Endodermal cell (in vitro differentiated cells): Measurements from ENCODE around the gene OR2D3. TPM values are rescaled to one million over a fixed set of nuclear protein-coding genes. Genes with fewer than 3 reads are reported as not detected.

Source experiments
- DNase-seq: peaks from one replicate; pipeline ENCODE4 v3.0.0-alpha.2; 2017
- H3K27ac ChIP-seq: 2 replicates; pipeline ENCODE4 v1.5.1; 2013; ENCODE audit warnings: mild to moderate bottlenecking, low read depth, low read length, moderate library complexity
- H3K27me3 ChIP-seq: 2 replicates; pipeline ENCODE4 v1.6.1; 2013; ENCODE audit warnings: mild to moderate bottlenecking, low read length, moderate library complexity; ENCODE audit not compliant: insufficient read depth, control insufficient read depth, poor library complexity, severe bottlenecking
- H3K36me3 ChIP-seq: 2 replicates; pipeline ENCODE4 v1.7.0; 2013; ENCODE audit warnings: mild to moderate bottlenecking, low read length, moderate library complexity; ENCODE audit not compliant: control insufficient read depth, insufficient read depth
- H3K4me1 ChIP-seq: one replicate; pipeline ENCODE4 v1.7.0; 2013; ENCODE audit warnings: low read length; ENCODE audit not compliant: control insufficient read depth, insufficient read depth
- H3K4me3 ChIP-seq: 2 replicates; pipeline ENCODE4 v1.5.1; 2013; ENCODE audit warnings: mild to moderate bottlenecking, low read length, moderate library complexity
- H3K9ac ChIP-seq: 2 replicates; pipeline ENCODE4 v1.6.1; 2013; ENCODE audit warnings: mild to moderate bottlenecking, low read length, moderate library complexity; ENCODE audit not compliant: poor library complexity, severe bottlenecking; ENCODE audit errors: extremely low read depth
- H3K9me3 ChIP-seq: 2 replicates; pipeline ENCODE4 v1.6.1; 2013; ENCODE audit warnings: mild to moderate bottlenecking, low read length, moderate library complexity; ENCODE audit not compliant: control insufficient read depth
- H3K27ac Mint-ChIP-seq: 2 replicates; pipeline ENCODE4 v1.8.0; 2020; ENCODE audit warnings: mixed read lengths
- H3K27me3 Mint-ChIP-seq: 2 replicates; pipeline ENCODE4 v1.8.0; 2021; ENCODE audit warnings: mild to moderate bottlenecking, mixed read lengths; ENCODE audit not compliant: insufficient read depth
- H3K36me3 Mint-ChIP-seq: 2 replicates; pipeline ENCODE4 v1.8.0; 2020; ENCODE audit warnings: low read depth, mixed read lengths
- H3K4me1 Mint-ChIP-seq: 2 replicates; pipeline ENCODE4 v1.8.0; 2020; ENCODE audit warnings: mixed read lengths
- H3K4me3 Mint-ChIP-seq: 2 replicates; pipeline ENCODE4 v1.8.0; 2020; ENCODE audit warnings: mild to moderate bottlenecking, moderate library complexity, mixed read lengths
- H3K9me3 Mint-ChIP-seq: 2 replicates; pipeline ENCODE4 v1.8.0; 2020; ENCODE audit warnings: mild to moderate bottlenecking, mixed read lengths
- CTCF ChIP-seq: fragments of 200-600 bp; sonication (generic); conservative IDR thresholded peaks from 2 replicates; pipeline ENCODE4 v1.5.0; 2021; ENCODE audit warnings: antibody characterized with exemption, mild to moderate bottlenecking
- WGBS, 2 experiments: methylation state at CpG; one replicate each; pipeline versions ENCODE4 v1.1.5 to v1.1.7; 2013; ENCODE audit warnings: missing lambda C conversion rate in 2 of 2, mixed read lengths in 1 of 2; ENCODE audit not compliant: insufficient coverage in 1 of 2, insufficient read length in 1 of 2; 5-methylcytosine and 5-hydroxymethylcytosine counted together
- total RNA-seq, 2 donors: library from RNA; stranded (reverse); fragmentation: NEBNext Ultra II Directional in 1 of 2; extraction: Animal tissue kit (Norgen Biotek cat#: 25700) in 1 of 2; gene quantifications; 2 replicates in 1 of 2; 3 replicates in 1 of 2; pipeline ENCODE4 v1.2.1, GENCODE V29; 2021

Gene OR2D3
- total RNA-seq, 2 donors from 2014 or later, result not detected

- H3K27ac ChIP-seq, result no peak overlapping the region
- H3K27me3 ChIP-seq, result no peaks in the 10 kb centered on the region
- H3K9ac ChIP-seq, result no peak overlapping the region
- no peaks in the 10 kb centered on the region for H3K9me3 ChIP-seq
- Mint-ChIP-seq H3K27ac (no peak overlapping the region), H3K36me3 (no peaks in the 10 kb centered on the region), H3K9me3 (no peaks in the 10 kb centered on the region), H3K4me1 (no peaks in the 10 kb centered on the region), H3K4me3 (no peak overlapping the region), H3K27me3 (no peaks in the 10 kb centered on the region)
- H3K4me3 ChIP-seq, result no peak overlapping the region
- no peak for DNase-seq
- no peak for TF ChIP-seq CTCF
- no peaks in the 10 kb centered on the region for H3K4me1 ChIP-seq
- 35 to 40% methylated on average over 1 to 2 of the region's 2 CpGs for WGBS, 2 experiments
- no peaks in the 10 kb centered on the region for H3K36me3 ChIP-seq
Observed at GRCh38 chr11:6919698-6920097, 1.1 kb upstream of the OR2D3 start.

GRCh38 chr11:6925007-6925577, 4.3 kb downstream of the OR2D3 start:
- peaks cover 8% of the 10 kb centered on the region for H3K36me3 Mint-ChIP-seq
- Histone ChIP-seq H3K4me1 (no peaks in the 10 kb centered on the region), H3K9me3 (no peaks in the 10 kb centered on the region), H3K9ac (no peak overlapping the region), H3K27ac (no peak overlapping the region), H3K4me3 (no peak overlapping the region), H3K36me3 (no peaks in the 10 kb centered on the region), H3K27me3 (no peaks in the 10 kb centered on the region)
- H3K27me3 Mint-ChIP-seq, result no peaks in the 10 kb centered on the region
- H3K4me3 Mint-ChIP-seq, result no peak overlapping the region
- H3K9me3 Mint-ChIP-seq, result no peaks in the 10 kb centered on the region
- DNase-seq, result no peak
- TF ChIP-seq CTCF, result no peak
- H3K4me1 Mint-ChIP-seq, result peaks cover 12% of the 10 kb centered on the region
- H3K27ac Mint-ChIP-seq, result no peak overlapping the region

- Histone ChIP-seq H3K36me3 (no peaks in the 10 kb centered on the region), H3K27me3 (no peaks in the 10 kb centered on the region), H3K9ac (no peak overlapping the region), H3K4me1 (no peaks in the 10 kb centered on the region), H3K27ac (no peak overlapping the region), H3K4me3 (peak overlapping the region; percentile 90), H3K9me3 (no peaks in the 10 kb centered on the region)
- H3K9me3 Mint-ChIP-seq, result no peaks in the 10 kb centered on the region
- WGBS, 2 experiments, result 67 to 94% methylated on average over 2 of the region's 2 CpGs
- peaks cover 12% of the 10 kb centered on the region for H3K4me1 Mint-ChIP-seq
- peak overlapping the region; percentile 97 for H3K4me3 Mint-ChIP-seq
- DNase-seq, result peak; percentile 76
- H3K36me3 Mint-ChIP-seq, result peaks cover 8% of the 10 kb centered on the region
- H3K27ac Mint-ChIP-seq, result peak overlapping the region; percentile 97
- no peak for TF ChIP-seq CTCF
- no peaks in the 10 kb centered on the region for H3K27me3 Mint-ChIP-seq
Observed at GRCh38 chr11:6925636-6926207, 4.9 kb downstream of the OR2D3 start.
